ENCODE data around the gene UBALD1.

The UBALD1 gene

GRCh38 chr16:4566144-4566543 lies 48.5 kb downstream of the UBALD1 start:
- H3K4me2 ChIP-seq (ENCODE audit: low read length): no peak overlapping the region
- H3K36me3 ChIP-seq (ENCODE audit: insufficient read depth, low read length): no peaks in the 10 kb centered on the region
- no peak overlapping the region for H3K4me3 ChIP-seq (ENCODE audit: low read depth, low read length, poor library complexity, severe bottlenecking)

GRCh38 chr16:4564661-4565267 lies 49.9 kb downstream of the UBALD1 start:
- H3K9ac ChIP-seq (ENCODE audit: low read length): no peak overlapping the region
- peaks cover 2% of the 10 kb centered on the region for H3K4me1 ChIP-seq (ENCODE audit: insufficient read depth, low read length, severe bottlenecking)
- H3K9me2 ChIP-seq (ENCODE audit: low read depth, low read length): no peaks in the 10 kb centered on the region
- no peaks in the 10 kb centered on the region for H3K9me3 ChIP-seq (ENCODE audit: low read length)
- no peak overlapping the region for H3K27ac ChIP-seq (ENCODE audit: low read depth, low read length, poor library complexity, severe bottlenecking)
- no peaks in the 10 kb centered on the region for H3K36me3 ChIP-seq (ENCODE audit: insufficient read depth, low read length)
- no peaks in the 10 kb centered on the region for H3K79me2 ChIP-seq (ENCODE audit: insufficient read depth, low read length)
- H3F3A ChIP-seq (ENCODE audit: insufficient read depth, low read length): no peaks in the 10 kb centered on the region
- no peak overlapping the region for H3K4me3 ChIP-seq (ENCODE audit: low read depth, low read length, poor library complexity, severe bottlenecking)
- H3K4me2 ChIP-seq (ENCODE audit: low read length): no peak overlapping the region
- TF ChIP-seq CTCF (IDR thresholded peaks at IDR 0.05; ENCODE audit: low read length) (no peak), EZH2 (IDR thresholded peaks at IDR 0.05; ENCODE audit: borderline replicate concordance, low read length) (no peak)
- no peaks in the 10 kb centered on the region for H3K27me3 ChIP-seq (ENCODE audit: insufficient read depth, low read length)
- no peaks in the 10 kb centered on the region for H4K20me1 ChIP-seq (ENCODE audit: insufficient read depth, low read length)
- no peak overlapping the region for H2AFZ ChIP-seq (ENCODE audit: low read length)

More at GRCh38 chr16:4566144-4566543, 48.5 kb downstream of the UBALD1 start:
- H2AFZ ChIP-seq (ENCODE audit: low read length): no peak overlapping the region
- H3K9ac ChIP-seq (ENCODE audit: low read length): no peak overlapping the region
- H3K9me3 ChIP-seq (ENCODE audit: low read length): no peaks in the 10 kb centered on the region
- no peaks in the 10 kb centered on the region for H3K9me2 ChIP-seq (ENCODE audit: low read depth, low read length)
- H3K79me2 ChIP-seq (ENCODE audit: insufficient read depth, low read length): no peaks in the 10 kb centered on the region
- H3F3A ChIP-seq (ENCODE audit: insufficient read depth, low read length): no peaks in the 10 kb centered on the region
- H3K4me1 ChIP-seq (ENCODE audit: insufficient read depth, low read length, severe bottlenecking): peaks cover 5% of the 10 kb centered on the region
- no peaks in the 10 kb centered on the region for H4K20me1 ChIP-seq (ENCODE audit: insufficient read depth, low read length)
- TF ChIP-seq EZH2 (IDR thresholded peaks at IDR 0.05; ENCODE audit: borderline replicate concordance, low read length): no peak
- no peak for TF ChIP-seq CTCF (IDR thresholded peaks at IDR 0.05; ENCODE audit: low read length)
- H3K27me3 ChIP-seq (ENCODE audit: insufficient read depth, low read length): no peaks in the 10 kb centered on the region
- H3K27ac ChIP-seq (ENCODE audit: low read depth, low read length, poor library complexity, severe bottlenecking): no peak overlapping the region

- Histone ChIP-seq H2AFZ (ENCODE audit: low read length) (no peak overlapping the region), H3K27ac (ENCODE audit: low read depth, low read length, poor library complexity, severe bottlenecking) (no peak overlapping the region), H3K9me2 (ENCODE audit: low read depth, low read length) (no peaks in the 10 kb centered on the region), H3F3A (ENCODE audit: insufficient read depth, low read length) (no peaks in the 10 kb centered on the region), H3K36me3 (ENCODE audit: insufficient read depth, low read length) (no peaks in the 10 kb centered on the region), H3K79me2 (ENCODE audit: insufficient read depth, low read length) (no peaks in the 10 kb centered on the region), H3K4me3 (ENCODE audit: low read depth, low read length, poor library complexity, severe bottlenecking) (no peak overlapping the region), H3K4me2 (ENCODE audit: low read length) (no peak overlapping the region), H3K27me3 (ENCODE audit: insufficient read depth, low read length) (peaks cover 1% of the 10 kb centered on the region; the same call in 1 of the 2 replicates), H3K4me1 (ENCODE audit: insufficient read depth, low read length, severe bottlenecking) (no peaks in the 10 kb centered on the region), H3K9me3 (ENCODE audit: low read length) (no peaks in the 10 kb centered on the region), H3K9ac (ENCODE audit: low read length) (no peak overlapping the region), H4K20me1 (ENCODE audit: insufficient read depth, low read length) (no peaks in the 10 kb centered on the region)
- no peak for TF ChIP-seq CTCF (IDR thresholded peaks at IDR 0.05; ENCODE audit: low read length)
- no peak for TF ChIP-seq EZH2 (IDR thresholded peaks at IDR 0.05; ENCODE audit: borderline replicate concordance, low read length)
These were observed 53.1 kb downstream of the UBALD1 start for GRCh38 chr16:4561596-4561995.
